ENCODE data around the gene ARHGAP23.
"Not testable (repeated sequence)": the region's sequence is repeated elsewhere in the genome, so short reads cannot be mapped to it uniquely, and the experiment has no call there.

DNA sequence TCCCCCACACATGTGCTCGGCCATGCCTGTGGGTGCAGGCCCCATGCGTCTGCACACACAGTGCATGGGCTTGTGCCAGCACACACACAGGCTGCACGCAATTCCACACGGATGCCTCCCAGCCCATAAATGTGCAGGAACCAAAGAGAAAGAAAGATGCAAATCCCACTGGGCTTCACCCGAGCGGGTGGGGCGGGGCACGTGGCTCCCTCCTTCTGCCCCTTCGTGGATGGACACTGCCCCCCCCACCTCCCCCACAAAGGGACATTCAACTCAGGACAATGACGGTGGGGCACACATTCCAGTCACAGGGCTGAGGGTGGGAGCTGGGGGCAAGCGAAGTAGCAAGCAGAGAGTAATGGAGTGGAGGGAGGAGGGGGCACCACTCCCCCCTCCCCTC is 102.6 kb downstream of the ARHGAP23 start:
- TF ChIP-seq, protein P1, sequence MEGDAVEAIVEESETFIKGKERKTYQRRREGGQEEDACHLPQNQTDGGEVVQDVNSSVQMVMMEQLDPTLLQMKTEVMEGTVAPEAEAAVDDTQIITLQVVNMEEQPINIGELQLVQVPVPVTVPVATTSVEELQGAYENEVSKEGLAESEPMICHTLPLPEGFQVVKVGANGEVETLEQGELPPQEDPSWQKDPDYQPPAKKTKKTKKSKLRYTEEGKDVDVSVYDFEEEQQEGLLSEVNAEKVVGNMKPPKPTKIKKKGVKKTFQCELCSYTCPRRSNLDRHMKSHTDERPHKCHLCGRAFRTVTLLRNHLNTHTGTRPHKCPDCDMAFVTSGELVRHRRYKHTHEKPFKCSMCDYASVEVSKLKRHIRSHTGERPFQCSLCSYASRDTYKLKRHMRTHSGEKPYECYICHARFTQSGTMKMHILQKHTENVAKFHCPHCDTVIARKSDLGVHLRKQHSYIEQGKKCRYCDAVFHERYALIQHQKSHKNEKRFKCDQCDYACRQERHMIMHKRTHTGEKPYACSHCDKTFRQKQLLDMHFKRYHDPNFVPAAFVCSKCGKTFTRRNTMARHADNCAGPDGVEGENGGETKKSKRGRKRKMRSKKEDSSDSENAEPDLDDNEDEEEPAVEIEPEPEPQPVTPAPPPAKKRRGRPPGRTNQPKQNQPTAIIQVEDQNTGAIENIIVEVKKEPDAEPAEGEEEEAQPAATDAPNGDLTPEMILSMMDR (conservative IDR thresholded peaks at IDR 0.05; ENCODE audit: low read depth in 2 of 2): not testable (repeated sequence)
- TF ChIP-seq POLR2AphosphoS5 (IDR thresholded peaks at IDR 0.05; ENCODE audit: low read depth); EZH2phosphoT487 (IDR thresholded peaks at IDR 0.05; ENCODE audit: unreplicated experiment); EZH2 (IDR thresholded peaks at IDR 0.05; ENCODE audit: low read depth, unreplicated experiment); CREB1 (CRISPR knock-in tag; IDR thresholded peaks at IDR 0.05; ENCODE audit: low read depth): not testable (repeated sequence)

Measured in GM23338 (cell line).